ENCODE measurements around the gene TACR1.
"Not testable (repeated sequence)": the region's sequence is repeated elsewhere in the genome, so short reads cannot be mapped to it uniquely, and the experiment has no call there.

The TACR1 gene, protein sequence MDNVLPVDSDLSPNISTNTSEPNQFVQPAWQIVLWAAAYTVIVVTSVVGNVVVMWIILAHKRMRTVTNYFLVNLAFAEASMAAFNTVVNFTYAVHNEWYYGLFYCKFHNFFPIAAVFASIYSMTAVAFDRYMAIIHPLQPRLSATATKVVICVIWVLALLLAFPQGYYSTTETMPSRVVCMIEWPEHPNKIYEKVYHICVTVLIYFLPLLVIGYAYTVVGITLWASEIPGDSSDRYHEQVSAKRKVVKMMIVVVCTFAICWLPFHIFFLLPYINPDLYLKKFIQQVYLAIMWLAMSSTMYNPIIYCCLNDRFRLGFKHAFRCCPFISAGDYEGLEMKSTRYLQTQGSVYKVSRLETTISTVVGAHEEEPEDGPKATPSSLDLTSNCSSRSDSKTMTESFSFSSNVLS

DNA sequence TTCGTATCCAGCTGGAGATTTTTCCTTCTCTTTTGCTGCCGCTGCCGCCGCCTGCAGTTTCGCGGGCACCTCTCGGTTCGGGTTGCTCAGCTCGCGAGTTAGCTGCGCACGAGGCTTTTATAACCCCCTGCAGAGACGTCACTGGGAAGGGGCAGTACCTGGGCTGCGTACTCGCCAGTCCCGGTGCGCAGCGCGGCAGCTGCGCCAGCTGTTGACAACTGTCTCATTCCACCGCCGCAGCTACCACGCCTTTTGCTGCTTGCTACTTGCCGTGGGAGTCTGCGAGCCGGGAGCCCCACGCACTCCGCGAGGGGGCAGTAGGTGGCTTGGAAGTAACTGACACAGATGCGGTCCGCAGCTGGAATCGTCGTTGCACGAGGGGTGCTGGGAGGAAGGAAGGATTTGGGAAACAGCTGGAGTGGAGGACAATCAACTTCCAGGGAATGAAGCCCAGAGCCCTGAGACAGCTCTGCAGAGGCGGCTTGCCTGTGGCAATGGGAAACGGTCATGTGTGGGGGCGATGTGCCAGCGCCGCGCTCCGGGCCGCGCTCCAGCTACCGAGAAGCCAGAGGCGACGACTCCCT is at the start of gene TACR1:
TSS of gene TACR1 (minus strand) at position 93 of the 584 bp plus-strand sequence. CDS start 586 bp downstream, outside the sequence.
- ATAC-seq (ENCODE audit: low read depth) = peak; percentile 55
- TF ChIP-seq, protein P1, sequence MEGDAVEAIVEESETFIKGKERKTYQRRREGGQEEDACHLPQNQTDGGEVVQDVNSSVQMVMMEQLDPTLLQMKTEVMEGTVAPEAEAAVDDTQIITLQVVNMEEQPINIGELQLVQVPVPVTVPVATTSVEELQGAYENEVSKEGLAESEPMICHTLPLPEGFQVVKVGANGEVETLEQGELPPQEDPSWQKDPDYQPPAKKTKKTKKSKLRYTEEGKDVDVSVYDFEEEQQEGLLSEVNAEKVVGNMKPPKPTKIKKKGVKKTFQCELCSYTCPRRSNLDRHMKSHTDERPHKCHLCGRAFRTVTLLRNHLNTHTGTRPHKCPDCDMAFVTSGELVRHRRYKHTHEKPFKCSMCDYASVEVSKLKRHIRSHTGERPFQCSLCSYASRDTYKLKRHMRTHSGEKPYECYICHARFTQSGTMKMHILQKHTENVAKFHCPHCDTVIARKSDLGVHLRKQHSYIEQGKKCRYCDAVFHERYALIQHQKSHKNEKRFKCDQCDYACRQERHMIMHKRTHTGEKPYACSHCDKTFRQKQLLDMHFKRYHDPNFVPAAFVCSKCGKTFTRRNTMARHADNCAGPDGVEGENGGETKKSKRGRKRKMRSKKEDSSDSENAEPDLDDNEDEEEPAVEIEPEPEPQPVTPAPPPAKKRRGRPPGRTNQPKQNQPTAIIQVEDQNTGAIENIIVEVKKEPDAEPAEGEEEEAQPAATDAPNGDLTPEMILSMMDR (IDR thresholded peaks at IDR 0.05; ENCODE audit: poor library complexity, severe bottlenecking) = peak; percentile 33
- Histone ChIP-seq H3K27me3 (ENCODE audit: insufficient read depth, poor library complexity, severe bottlenecking) (peaks cover 83% of the 10 kb centered on the region), H3K9me3 (ENCODE audit: severe bottlenecking) (no peaks in the 10 kb centered on the region), H3K36me3 (ENCODE audit: low read depth) (no peaks in the 10 kb centered on the region), H3K27ac (ENCODE audit: poor library complexity, severe bottlenecking) (no peak within 1 kb of the TSS), H3K4me3 (ENCODE audit: severe bottlenecking) (no peak within 1 kb of the TSS), H3K4me1 (ENCODE audit: insufficient read depth, poor library complexity, severe bottlenecking) (no peaks in the 10 kb centered on the region)
- peak; percentile 55 for DNase-seq (ENCODE audit: low spot score)

DNA sequence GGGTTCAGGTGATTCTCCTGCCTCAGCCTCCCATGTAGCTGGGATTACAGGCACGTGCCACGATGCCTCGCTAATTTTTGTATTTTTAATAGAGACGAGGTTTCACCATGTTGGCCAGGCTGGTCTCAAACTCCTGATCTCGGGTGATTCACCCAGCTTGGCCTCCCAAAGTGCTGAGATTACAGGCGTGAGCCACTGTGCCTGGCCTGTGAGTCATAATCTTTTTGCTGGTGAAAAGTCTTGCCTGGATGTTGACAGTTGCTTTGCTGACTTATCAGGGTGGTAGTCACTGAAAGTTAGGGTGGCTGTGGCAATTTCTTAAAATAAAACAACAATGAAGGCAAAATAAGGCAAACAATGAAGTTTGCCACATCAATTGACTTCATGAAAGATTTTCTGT is 49.3 kb upstream of the TACR1 start:
- not testable (repeated sequence) for DNase-seq (ENCODE audit: low spot score); H3K4me3 ChIP-seq (ENCODE audit: severe bottlenecking); H3K27me3 ChIP-seq (ENCODE audit: insufficient read depth, poor library complexity, severe bottlenecking); H3K4me1 ChIP-seq (ENCODE audit: insufficient read depth, poor library complexity, severe bottlenecking); H3K27ac ChIP-seq (ENCODE audit: poor library complexity, severe bottlenecking); H3K9me3 ChIP-seq (ENCODE audit: severe bottlenecking); H3K36me3 ChIP-seq (ENCODE audit: low read depth)
- ATAC-seq (ENCODE audit: low read depth) = peak; percentile 42; the same call in 1 of the 3 replicates

DNA sequence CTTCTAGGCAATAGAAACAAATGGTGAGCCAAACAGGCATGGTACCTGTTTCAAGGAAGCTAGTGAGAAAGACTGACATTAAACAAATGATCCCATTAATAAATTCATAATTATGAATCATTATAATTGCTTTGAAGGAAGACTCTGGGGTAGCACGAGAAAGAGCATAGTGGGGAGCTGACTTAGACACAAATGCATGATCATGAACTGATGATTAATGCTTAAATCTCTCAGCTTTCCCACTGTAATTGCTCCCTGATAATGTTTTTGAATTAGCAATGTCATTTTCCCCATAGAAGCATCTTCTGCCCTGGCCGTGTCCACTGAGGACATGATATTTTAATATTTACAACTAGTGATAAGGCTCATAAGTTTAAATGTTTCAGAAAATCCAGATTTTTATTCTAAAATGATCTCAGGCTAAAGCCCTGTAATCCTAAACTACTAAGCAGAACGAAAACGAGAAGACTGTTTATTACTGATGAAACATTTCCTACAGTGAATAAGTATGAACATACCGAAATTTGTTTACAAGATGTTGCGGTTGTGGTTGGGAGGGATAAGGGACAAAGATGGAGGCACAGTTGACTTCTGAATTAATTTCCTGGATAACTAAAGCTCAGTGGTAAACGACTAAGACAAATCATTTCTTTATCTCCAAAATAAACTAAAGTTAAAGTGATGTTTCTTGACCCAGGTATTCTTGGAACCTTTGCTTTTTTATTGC is 47.3 kb upstream of the TACR1 start:
- DNase-seq (ENCODE audit: low spot score) (no peak), ATAC-seq (ENCODE audit: low read depth) (no peak)
- no peaks in the 10 kb centered on the region for H3K36me3 ChIP-seq (ENCODE audit: low read depth)
- TF ChIP-seq, protein P1 (IDR thresholded peaks at IDR 0.05; ENCODE audit: poor library complexity, severe bottlenecking) = no peak
- no peak overlapping the region for H3K27ac ChIP-seq (ENCODE audit: poor library complexity, severe bottlenecking)
- H3K4me1 ChIP-seq (ENCODE audit: insufficient read depth, poor library complexity, severe bottlenecking) = peaks cover 4% of the 10 kb centered on the region
- H3K4me3 ChIP-seq (ENCODE audit: severe bottlenecking) = no peak overlapping the region
- H3K27me3 ChIP-seq (ENCODE audit: insufficient read depth, poor library complexity, severe bottlenecking) = no peaks in the 10 kb centered on the region
- H3K9me3 ChIP-seq (ENCODE audit: severe bottlenecking) = peaks cover 7% of the 10 kb centered on the region

DNA sequence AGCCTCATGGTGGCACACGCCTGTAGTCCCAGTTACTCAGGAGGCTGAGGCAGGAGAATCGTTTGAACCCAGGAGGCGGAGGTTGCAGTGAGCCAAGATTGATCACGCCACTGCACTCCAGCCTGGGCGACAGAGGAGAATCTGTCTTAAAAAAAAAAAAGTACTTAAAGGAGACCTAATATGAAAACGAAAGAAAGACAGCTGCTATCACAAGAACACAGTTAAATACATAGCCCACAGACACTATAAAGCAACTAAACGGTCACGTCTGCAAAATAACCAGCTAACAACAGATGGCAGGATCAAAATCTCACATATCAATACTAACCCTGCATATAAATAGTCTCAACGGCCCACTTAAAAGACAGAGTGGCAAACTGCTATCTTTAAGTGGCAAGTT is 43.9 kb upstream of the TACR1 start:
- DNase-seq (ENCODE audit: low spot score) = no peak
- no peaks in the 10 kb centered on the region for H3K36me3 ChIP-seq (ENCODE audit: low read depth)
- H3K27me3 ChIP-seq (ENCODE audit: insufficient read depth, poor library complexity, severe bottlenecking) = no peaks in the 10 kb centered on the region
- H3K4me3 ChIP-seq (ENCODE audit: severe bottlenecking) = no peak overlapping the region
- TF ChIP-seq, protein P1 (IDR thresholded peaks at IDR 0.05; ENCODE audit: poor library complexity, severe bottlenecking) = no peak
- H3K9me3 ChIP-seq (ENCODE audit: severe bottlenecking) = peaks cover 7% of the 10 kb centered on the region
- H3K4me1 ChIP-seq (ENCODE audit: insufficient read depth, poor library complexity, severe bottlenecking) = peaks cover 16% of the 10 kb centered on the region
- ATAC-seq (ENCODE audit: low read depth) = no peak
- H3K27ac ChIP-seq (ENCODE audit: poor library complexity, severe bottlenecking) = no peak overlapping the region

DNA sequence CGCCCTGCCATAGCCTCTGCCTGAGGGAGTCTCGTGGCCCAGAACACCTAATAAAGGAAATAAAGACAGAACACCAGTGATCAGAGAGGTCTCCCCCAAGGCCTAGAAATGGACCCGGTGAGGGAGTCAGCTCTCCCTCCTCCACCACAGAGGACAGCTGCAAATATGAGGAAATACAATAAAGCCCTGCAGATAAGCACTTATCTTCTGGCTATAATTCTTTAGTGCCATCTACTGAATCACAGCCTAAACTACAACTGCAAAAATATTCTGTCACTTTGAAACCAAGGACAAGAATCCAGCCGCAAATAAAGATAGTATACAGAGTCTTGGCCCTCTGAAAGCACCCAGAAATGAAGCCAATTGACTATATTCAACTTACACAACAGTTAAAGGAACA is 42.4 kb upstream of the TACR1 start:
- TF ChIP-seq, protein P1 (IDR thresholded peaks at IDR 0.05; ENCODE audit: poor library complexity, severe bottlenecking) = peak; percentile 39

More for the DNA sequence above, 42.4 kb upstream of the TACR1 start:
- DNase-seq (ENCODE audit: low spot score) = no peak
- Histone ChIP-seq H3K27ac (ENCODE audit: poor library complexity, severe bottlenecking) (no peak overlapping the region), H3K4me1 (ENCODE audit: insufficient read depth, poor library complexity, severe bottlenecking) (peaks cover 15% of the 10 kb centered on the region), H3K27me3 (ENCODE audit: insufficient read depth, poor library complexity, severe bottlenecking) (no peaks in the 10 kb centered on the region), H3K36me3 (ENCODE audit: low read depth) (no peaks in the 10 kb centered on the region), H3K4me3 (ENCODE audit: severe bottlenecking) (no peak overlapping the region), H3K9me3 (ENCODE audit: severe bottlenecking) (peaks cover 7% of the 10 kb centered on the region)
- ATAC-seq (ENCODE audit: low read depth) = no peak
